ENCODE data around the gene GMCL1. TPM values are rescaled to one million over a fixed set of nuclear protein-coding genes. Genes with fewer than 3 reads are reported as not detected.

The GMCL1 gene
- total RNA-seq, 6 experiments from 2014 or later = 6.5 to 11.2 (median 7.7) TPM

DNA sequence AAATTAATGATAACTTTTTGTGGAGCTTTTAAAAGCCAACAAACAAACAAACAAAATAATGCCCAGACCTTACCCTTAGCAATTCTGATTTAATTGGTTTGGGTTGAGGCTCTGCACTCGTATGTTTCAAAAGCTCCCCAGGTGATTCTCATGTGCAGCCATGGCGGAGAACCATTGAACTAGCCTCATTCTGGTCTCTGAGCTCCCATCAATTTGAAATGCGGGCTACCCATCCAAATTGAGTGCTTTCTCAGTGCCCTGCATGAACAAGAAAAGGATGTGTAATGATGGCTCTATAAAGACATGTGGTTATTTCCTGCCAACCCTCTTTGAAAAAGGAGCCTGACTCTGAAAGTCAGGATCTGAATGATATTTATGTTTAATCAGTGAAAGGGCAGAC, 93.7 kb downstream of the GMCL1 start:
- peaks cover 10% of the 10 kb centered on the region; the same call in 1 of the 2 replicates for H3K36me3 Mint-ChIP-seq (ENCODE audit: low read depth)
- DNase-seq = no peak
- no peak overlapping the region for H3K4me3 Mint-ChIP-seq
- TF ChIP-seq, protein P1, sequence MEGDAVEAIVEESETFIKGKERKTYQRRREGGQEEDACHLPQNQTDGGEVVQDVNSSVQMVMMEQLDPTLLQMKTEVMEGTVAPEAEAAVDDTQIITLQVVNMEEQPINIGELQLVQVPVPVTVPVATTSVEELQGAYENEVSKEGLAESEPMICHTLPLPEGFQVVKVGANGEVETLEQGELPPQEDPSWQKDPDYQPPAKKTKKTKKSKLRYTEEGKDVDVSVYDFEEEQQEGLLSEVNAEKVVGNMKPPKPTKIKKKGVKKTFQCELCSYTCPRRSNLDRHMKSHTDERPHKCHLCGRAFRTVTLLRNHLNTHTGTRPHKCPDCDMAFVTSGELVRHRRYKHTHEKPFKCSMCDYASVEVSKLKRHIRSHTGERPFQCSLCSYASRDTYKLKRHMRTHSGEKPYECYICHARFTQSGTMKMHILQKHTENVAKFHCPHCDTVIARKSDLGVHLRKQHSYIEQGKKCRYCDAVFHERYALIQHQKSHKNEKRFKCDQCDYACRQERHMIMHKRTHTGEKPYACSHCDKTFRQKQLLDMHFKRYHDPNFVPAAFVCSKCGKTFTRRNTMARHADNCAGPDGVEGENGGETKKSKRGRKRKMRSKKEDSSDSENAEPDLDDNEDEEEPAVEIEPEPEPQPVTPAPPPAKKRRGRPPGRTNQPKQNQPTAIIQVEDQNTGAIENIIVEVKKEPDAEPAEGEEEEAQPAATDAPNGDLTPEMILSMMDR (IDR thresholded peaks at IDR 0.05) = no peak
- H3K27me3 Mint-ChIP-seq (ENCODE audit: insufficient read depth) = no peaks in the 10 kb centered on the region
- H3K9me3 Mint-ChIP-seq = no peaks in the 10 kb centered on the region
- no peak overlapping the region for H3K27ac Mint-ChIP-seq
- peaks cover 3% of the 10 kb centered on the region for H3K4me1 Mint-ChIP-seq (ENCODE audit: low read depth)

DNA sequence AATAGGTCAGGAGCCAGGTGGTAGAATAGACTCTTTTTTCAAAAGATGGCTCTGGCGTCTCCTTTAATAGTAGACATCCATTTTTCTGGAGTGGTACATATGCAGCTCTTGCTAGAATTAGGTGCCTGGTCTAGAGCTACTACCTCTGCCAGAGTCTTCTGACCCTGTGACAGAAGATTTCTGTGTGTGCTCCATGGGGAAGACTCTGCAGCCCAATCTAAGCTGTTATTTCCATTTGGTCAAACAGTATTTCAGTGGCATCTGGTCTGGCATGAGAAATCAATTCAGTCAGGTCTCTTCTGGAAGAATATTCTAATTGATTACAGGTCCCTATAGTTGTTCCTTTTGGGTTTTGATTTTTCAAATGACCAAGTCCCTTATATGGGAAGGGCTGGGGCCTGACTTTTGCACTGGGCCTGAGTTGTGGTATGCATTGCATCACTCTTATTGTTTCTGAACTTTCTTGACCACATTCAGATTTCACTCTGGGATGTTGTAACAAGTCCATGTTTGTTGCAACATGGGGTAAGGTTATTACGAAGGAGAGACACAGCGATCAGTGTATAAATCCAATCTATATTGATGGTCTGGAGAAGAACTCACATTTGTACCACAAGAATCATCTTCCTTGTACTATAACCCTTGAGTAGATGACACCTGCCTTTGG, 97.5 kb downstream of the GMCL1 start:
- no peak for DNase-seq

More for the DNA sequence above, 97.5 kb downstream of the GMCL1 start:
- TF ChIP-seq, protein P1 (IDR thresholded peaks at IDR 0.05) = no peak
- H3K4me3 Mint-ChIP-seq = no peak overlapping the region
- H3K4me1 Mint-ChIP-seq (ENCODE audit: low read depth) = peaks cover 8% of the 10 kb centered on the region
- no peaks in the 10 kb centered on the region for H3K9me3 Mint-ChIP-seq
- H3K27ac Mint-ChIP-seq = no peak overlapping the region
- H3K36me3 Mint-ChIP-seq (ENCODE audit: low read depth) = peaks cover 8% of the 10 kb centered on the region; the same call in 1 of the 2 replicates
- no peaks in the 10 kb centered on the region; the same call in 1 of the 2 replicates for H3K27me3 Mint-ChIP-seq (ENCODE audit: insufficient read depth)

Other genes with a start within 250 kb of the GMCL1 start
- 100 to 1,000 TPM in 5 of 6 experiments, 10 to 100 TPM in 1; 96.6 to 123 (median 108) TPM for gene AAK1, start 185.9 kb upstream of the GMCL1 start, total RNA-seq (2021; fragmentation: NEBNext Ultra II Directional; extraction: Animal tissue kit (Norgen Biotek cat#: 25700))
- 100 to 1,000 TPM in 1 of 6 experiments, 10 to 100 TPM in 5; 92.8 to 112 (median 96.1) TPM for gene ANXA4, start 87.5 kb upstream of the GMCL1 start, total RNA-seq (2021; fragmentation: NEBNext Ultra II Directional; extraction: Animal tissue kit (Norgen Biotek cat#: 25700))
- gene SNRNP27, start 64.3 kb downstream of the GMCL1 start, total RNA-seq (2021; fragmentation: NEBNext Ultra II Directional; extraction: Animal tissue kit (Norgen Biotek cat#: 25700)) = 10 to 100 TPM; 46.4 to 62.0 (median 55.7) TPM
- gene MXD1, start 85.4 kb downstream of the GMCL1 start, total RNA-seq (2021; fragmentation: NEBNext Ultra II Directional; extraction: Animal tissue kit (Norgen Biotek cat#: 25700)) = 1 to 10 TPM; 4.1 to 9.1 (median 6.9) TPM
- under 1 TPM in 2 of 6 experiments, not detected in 4; 0.07 to 0.15 TPM for gene ASPRV1, start 132.0 kb downstream of the GMCL1 start, total RNA-seq (2021; fragmentation: NEBNext Ultra II Directional; extraction: Animal tissue kit (Norgen Biotek cat#: 25700))